GM18951 (cell line): Measurements from ENCODE around the gene AKR7A3.
"Not testable (repeated sequence)": the region's sequence is repeated elsewhere in the genome, so short reads cannot be mapped to it uniquely, and the experiment has no call there.

Experiments used
- POLR2A ChIP-seq: IDR thresholded peaks from 4 replicates; pipeline ENCODE4 v1.6.1; 2011; ENCODE audit warnings: mild to moderate bottlenecking; ENCODE audit not compliant: insufficient read length, insufficient read depth; ENCODE audit errors: extremely low read depth
- in situ Hi-C: fragments of 300-500 bp; cut with MboI; formaldehyde crosslinking; loops from one replicate; pipeline ENCODE4 v1.12.0; 2022; ENCODE audit warnings: low sequenced_read_pairs, mixed read lengths, inconsistent platforms; ENCODE audit not compliant: unreplicated experiment

The AKR7A3 gene

GRCh38 chr1:19288324-19289241, at the start of gene AKR7A3:
Gene AKR7A3, minus strand, starts transcription at chr1:19288770. Its CDS starts 61 bp downstream, at chr1:19288709.
- in situ Hi-C loops = not testable (repeated sequence)

- no peak for TF ChIP-seq POLR2A
- in situ Hi-C loops = no loop called here
These were observed 49.8 kb upstream of the AKR7A3 start for GRCh38 chr1:19338323-19338762.

GRCh38 chr1:19337289-19337688, 48.7 kb upstream of the AKR7A3 start:
- TF ChIP-seq POLR2A = no peak

GRCh38 chr1:19336543-19336942, 48.0 kb upstream of the AKR7A3 start:
- peak; percentile 10 for TF ChIP-seq POLR2A

More at GRCh38 chr1:19337289-19337688, 48.7 kb upstream of the AKR7A3 start:
- in situ Hi-C loops = no loop called here

GRCh38 chr1:19333587-19334354, 45.2 kb upstream of the AKR7A3 start:
- in situ Hi-C loops = no loop called here

More at GRCh38 chr1:19336543-19336942, 48.0 kb upstream of the AKR7A3 start:
- in situ Hi-C loops = no loop called here

GRCh38 chr1:19332832-19333231, 44.3 kb upstream of the AKR7A3 start:
- no peak for TF ChIP-seq POLR2A
- in situ Hi-C loops = no loop called here

More at GRCh38 chr1:19333587-19334354, 45.2 kb upstream of the AKR7A3 start:
- TF ChIP-seq POLR2A = no peak

- in situ Hi-C loops = no loop called here
- TF ChIP-seq POLR2A = no peak
These were observed 42.8 kb upstream of the AKR7A3 start for GRCh38 chr1:19331262-19331878.

- in situ Hi-C loops = no loop called here
- no peak for TF ChIP-seq POLR2A
These were observed 42.0 kb upstream of the AKR7A3 start for GRCh38 chr1:19330449-19331135.

GRCh38 chr1:19329611-19330010, 41.0 kb upstream of the AKR7A3 start:
- no peak for TF ChIP-seq POLR2A
- in situ Hi-C loops = no loop called here

- TF ChIP-seq POLR2A = no peak
- in situ Hi-C loops = no loop called here
These were observed 40.6 kb upstream of the AKR7A3 start for GRCh38 chr1:19329188-19329587.

GRCh38 chr1:19328486-19328885, 39.9 kb upstream of the AKR7A3 start:
- in situ Hi-C loops = no loop called here
- TF ChIP-seq POLR2A = no peak

- TF ChIP-seq POLR2A = no peak
- in situ Hi-C loops = no loop called here
These were observed 39.2 kb upstream of the AKR7A3 start for GRCh38 chr1:19327736-19328135.

- in situ Hi-C loops = no loop called here
- no peak for TF ChIP-seq POLR2A
These were observed 38.7 kb upstream of the AKR7A3 start for GRCh38 chr1:19327301-19327700.
